Measurements from ENCODE around the gene DCBLD1. TPM values are rescaled to one million over a fixed set of nuclear protein-coding genes. Genes with fewer than 3 reads are reported as not detected.
"Not testable (repeated sequence)": the region's sequence is repeated elsewhere in the genome, so short reads cannot be mapped to it uniquely, and the experiment has no call there.

The DCBLD1 gene
- total RNA-seq, result 3.9 and 4.5 TPM in 2 replicates

DNA sequence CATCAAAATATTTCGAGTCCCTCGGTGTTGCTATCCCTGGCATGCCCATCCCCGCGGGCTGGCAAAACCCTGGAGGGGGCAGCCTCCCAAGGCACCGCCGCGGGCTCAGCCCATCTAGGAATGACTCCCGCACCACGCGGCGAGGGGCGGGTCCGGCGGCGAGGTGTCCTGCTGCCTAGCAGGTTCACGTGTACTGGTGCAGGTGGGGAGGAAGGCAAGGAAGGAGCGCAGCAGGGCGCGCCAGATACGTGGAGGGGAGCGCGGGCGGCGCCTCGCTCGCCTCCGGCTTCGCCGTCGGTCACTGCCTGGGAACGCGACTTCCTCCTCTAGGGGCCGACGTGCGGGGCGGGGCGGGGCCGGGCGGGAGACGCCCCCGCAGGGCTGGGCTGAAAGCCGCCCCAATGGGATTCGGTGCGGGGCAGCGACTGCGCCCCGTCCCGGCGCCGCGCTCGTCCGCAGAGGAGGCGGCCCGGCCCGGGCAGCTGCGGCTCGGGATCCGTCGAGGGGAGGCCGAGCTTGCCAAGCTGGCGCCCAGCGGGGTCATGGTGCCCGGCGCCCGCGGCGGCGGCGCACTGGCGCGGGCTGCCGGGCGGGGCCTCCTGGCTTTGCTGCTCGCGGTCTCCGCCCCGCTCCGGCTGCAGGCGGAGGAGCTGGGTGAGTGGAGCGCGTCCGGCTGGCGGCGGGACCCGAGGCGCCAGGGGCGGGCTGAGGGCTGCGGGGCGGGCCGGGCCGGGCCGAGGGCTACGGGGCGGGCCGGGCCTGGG, at the start of gene DCBLD1:
DCBLD1 (plus strand) TSS at position 435 of the 764 bp plus-strand sequence; CDS start at position 543, 108 bp downstream.
- DNase-seq (ENCODE audit: low spot score), result peak; percentile 55
- Mint-ChIP-seq H3K4me1 (ENCODE audit: low read depth) (peaks cover 25% of the 10 kb centered on the region), H3K36me3 (ENCODE audit: low read depth) (no peaks in the 10 kb centered on the region), H3K27ac (peak within 1 kb of the TSS; percentile 91), H3K27me3 (ENCODE audit: insufficient read depth) (peaks cover 44% of the 10 kb centered on the region), H3K4me3 (peak within 1 kb of the TSS; percentile 95), H3K9me3 (no peaks in the 10 kb centered on the region)
- intact Hi-C loops (cut with micrococcal nuclease), result loop anchor here (1.0 to 5.0 kb wide), 5 partner anchors 32 to 1170 kb away; partner anchors contain the start of genes CEP85L, GOPC and NUS1

- Mint-ChIP-seq H3K4me3 (no peak overlapping the region), H3K4me1 (ENCODE audit: low read depth) (no peaks in the 10 kb centered on the region), H3K27ac (no peak overlapping the region), H3K36me3 (ENCODE audit: low read depth) (no peaks in the 10 kb centered on the region), H3K9me3 (no peaks in the 10 kb centered on the region), H3K27me3 (ENCODE audit: insufficient read depth) (peaks cover 26% of the 10 kb centered on the region)
- intact Hi-C loops (cut with micrococcal nuclease), result no loop called here
- DNase-seq (ENCODE audit: low spot score), result no peak
These were observed 41.6 kb upstream of the DCBLD1 start for GRCh38 chr6:117440706-117441525.

DNA sequence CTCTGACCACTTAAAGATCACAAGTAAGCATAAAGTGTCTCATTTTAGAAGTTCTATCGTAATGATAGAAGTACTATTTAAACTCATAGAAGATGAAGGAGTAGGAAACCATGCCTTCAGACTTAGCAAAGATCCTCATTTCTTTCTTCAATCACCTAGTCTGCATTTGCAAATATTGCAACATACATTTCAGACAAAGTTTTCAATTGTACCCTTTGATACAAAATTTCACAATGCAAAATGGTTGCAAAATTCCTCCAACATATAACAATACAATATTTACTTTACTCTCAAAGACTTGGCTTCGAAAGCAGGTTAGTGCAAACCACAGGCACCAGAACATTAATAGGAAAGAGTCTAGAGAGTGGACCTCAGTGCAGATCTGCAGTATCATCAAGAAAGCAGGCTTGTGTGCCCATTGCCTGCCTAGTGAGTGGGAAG, 40.6 kb upstream of the DCBLD1 start:
- DNase-seq (ENCODE audit: low spot score), result no peak
- Mint-ChIP-seq H3K27ac (no peak overlapping the region), H3K36me3 (ENCODE audit: low read depth) (no peaks in the 10 kb centered on the region), H3K4me3 (no peak overlapping the region), H3K4me1 (ENCODE audit: low read depth) (no peaks in the 10 kb centered on the region), H3K9me3 (no peaks in the 10 kb centered on the region), H3K27me3 (ENCODE audit: insufficient read depth) (peaks cover 26% of the 10 kb centered on the region)
- intact Hi-C loops (cut with micrococcal nuclease), result no loop called here

DNA sequence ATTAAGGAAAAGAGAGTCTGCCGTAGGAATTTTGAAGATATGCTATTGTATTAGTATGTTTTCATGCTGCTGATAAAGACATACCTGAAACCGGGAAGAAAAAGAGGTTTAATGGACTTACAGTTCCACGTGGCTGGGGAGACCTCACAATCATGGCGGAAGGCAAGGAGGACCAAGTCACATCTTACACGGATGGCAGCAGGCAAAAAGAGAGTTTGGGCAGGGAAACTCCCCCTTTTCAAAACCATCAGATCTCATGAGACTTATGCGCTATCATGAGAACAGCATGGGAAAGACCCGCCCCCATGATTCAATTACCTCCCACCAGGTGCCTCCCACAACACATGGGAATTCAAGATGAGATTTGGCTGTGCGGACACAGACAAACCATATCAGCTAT, 40.2 kb upstream of the DCBLD1 start:
- H3K4me3 Mint-ChIP-seq; DNase-seq (ENCODE audit: low spot score); H3K36me3 Mint-ChIP-seq (ENCODE audit: low read depth); H3K4me1 Mint-ChIP-seq (ENCODE audit: low read depth); H3K27ac Mint-ChIP-seq; intact Hi-C loops (cut with micrococcal nuclease); H3K9me3 Mint-ChIP-seq: not testable (repeated sequence)
- peaks cover 24% of the 10 kb centered on the region for H3K27me3 Mint-ChIP-seq (ENCODE audit: insufficient read depth)

DNA sequence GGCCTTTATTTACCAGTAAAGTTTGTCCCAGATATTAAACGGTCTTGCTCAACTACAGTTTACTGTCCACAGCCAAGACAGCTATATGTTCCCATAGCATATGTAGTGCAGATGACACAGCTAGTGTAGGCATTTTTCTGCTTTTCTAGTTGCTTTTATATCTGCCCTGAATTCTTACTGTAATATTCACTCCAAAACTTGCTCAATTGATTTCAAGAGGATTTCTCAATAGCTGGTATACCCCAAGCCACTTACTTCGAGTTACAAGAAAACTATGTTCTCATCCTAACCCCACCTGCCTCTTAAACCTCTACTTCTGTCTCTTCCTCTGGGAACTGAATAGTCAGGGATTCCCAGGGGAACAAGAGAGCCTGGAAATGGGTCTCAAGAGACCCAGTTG, 37.9 kb upstream of the DCBLD1 start:
- no peak overlapping the region for H3K27ac Mint-ChIP-seq
- no peaks in the 10 kb centered on the region for H3K4me1 Mint-ChIP-seq (ENCODE audit: low read depth)
- no peak for DNase-seq (ENCODE audit: low spot score)
- H3K9me3 Mint-ChIP-seq, result no peaks in the 10 kb centered on the region
- intact Hi-C loops (cut with micrococcal nuclease), result no loop called here
- no peak overlapping the region for H3K4me3 Mint-ChIP-seq
- no peaks in the 10 kb centered on the region for H3K36me3 Mint-ChIP-seq (ENCODE audit: low read depth)
- H3K27me3 Mint-ChIP-seq (ENCODE audit: insufficient read depth), result peaks cover 37% of the 10 kb centered on the region

DNA sequence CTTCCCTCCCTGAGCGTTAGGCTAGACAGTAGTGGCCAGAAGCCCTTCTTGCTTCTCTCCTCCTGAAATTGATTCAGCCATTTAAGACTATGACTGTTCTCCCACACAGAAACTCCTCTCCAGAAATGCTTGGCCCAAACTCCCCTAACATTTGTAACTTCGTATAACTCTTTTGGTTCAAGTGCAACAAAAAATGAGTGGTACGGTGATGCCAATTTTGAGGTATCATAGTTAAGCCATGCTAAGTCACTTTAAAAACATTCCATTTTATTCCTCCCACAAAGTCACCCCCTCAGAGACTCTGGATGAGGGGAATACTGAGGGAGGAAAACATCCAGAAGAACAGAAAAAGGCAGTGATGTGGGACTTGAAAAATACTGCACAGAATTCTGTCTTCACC, 35.6 kb upstream of the DCBLD1 start:
- no peak for DNase-seq (ENCODE audit: low spot score)
- intact Hi-C loops (cut with micrococcal nuclease), result no loop called here
- H3K27ac Mint-ChIP-seq, result no peak overlapping the region
- H3K4me3 Mint-ChIP-seq, result no peak overlapping the region
- H3K9me3 Mint-ChIP-seq, result no peaks in the 10 kb centered on the region
- H3K27me3 Mint-ChIP-seq (ENCODE audit: insufficient read depth), result peaks cover 41% of the 10 kb centered on the region
- H3K4me1 Mint-ChIP-seq (ENCODE audit: low read depth), result no peaks in the 10 kb centered on the region
- no peaks in the 10 kb centered on the region for H3K36me3 Mint-ChIP-seq (ENCODE audit: low read depth)

DNA sequence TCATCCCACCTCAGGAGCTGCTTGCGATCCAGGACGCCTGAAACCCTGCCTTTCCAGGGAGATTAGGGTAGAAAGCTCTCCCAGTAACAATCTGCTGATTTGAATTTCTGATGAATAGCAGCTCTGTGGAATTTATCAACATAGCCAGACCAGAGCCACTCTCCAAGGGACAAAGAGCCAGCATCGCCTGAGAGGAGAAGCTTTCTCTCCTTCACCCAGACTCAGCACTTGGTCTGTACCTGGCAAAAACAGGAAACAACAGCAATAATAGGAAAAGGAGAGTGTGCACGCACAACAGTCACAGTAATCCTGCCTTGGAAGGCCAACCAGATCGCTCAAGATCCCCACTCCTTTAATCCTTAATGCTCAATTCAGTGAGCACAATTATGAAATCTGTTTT, 34.5 kb upstream of the DCBLD1 start:
- no peaks in the 10 kb centered on the region for H3K4me1 Mint-ChIP-seq (ENCODE audit: low read depth)
- peaks cover 41% of the 10 kb centered on the region for H3K27me3 Mint-ChIP-seq (ENCODE audit: insufficient read depth)
- no peak overlapping the region for H3K27ac Mint-ChIP-seq
- no peak overlapping the region for H3K4me3 Mint-ChIP-seq
- H3K36me3 Mint-ChIP-seq (ENCODE audit: low read depth), result no peaks in the 10 kb centered on the region
- intact Hi-C loops (cut with micrococcal nuclease), result no loop called here
- no peaks in the 10 kb centered on the region for H3K9me3 Mint-ChIP-seq
- DNase-seq (ENCODE audit: low spot score), result no peak

- Mint-ChIP-seq H3K9me3 (no peaks in the 10 kb centered on the region), H3K4me3 (no peak overlapping the region), H3K4me1 (ENCODE audit: low read depth) (no peaks in the 10 kb centered on the region), H3K27me3 (ENCODE audit: insufficient read depth) (peaks cover 40% of the 10 kb centered on the region), H3K27ac (no peak overlapping the region), H3K36me3 (ENCODE audit: low read depth) (no peaks in the 10 kb centered on the region)
- no peak for DNase-seq (ENCODE audit: low spot score)
- intact Hi-C loops (cut with micrococcal nuclease), result no loop called here
These were observed 33.6 kb upstream of the DCBLD1 start for GRCh38 chr6:117448732-117449485.

- no peak overlapping the region for H3K4me3 Mint-ChIP-seq
- H3K27ac Mint-ChIP-seq, result no peak overlapping the region
- no peaks in the 10 kb centered on the region for H3K9me3 Mint-ChIP-seq
- peak; percentile 31 for DNase-seq (ENCODE audit: low spot score)
- no peaks in the 10 kb centered on the region for H3K36me3 Mint-ChIP-seq (ENCODE audit: low read depth)
- H3K27me3 Mint-ChIP-seq (ENCODE audit: insufficient read depth), result peaks cover 40% of the 10 kb centered on the region
- intact Hi-C loops (cut with micrococcal nuclease), result loop anchor here (1.0 kb wide), 4 partner anchors 33 to 226 kb away; partner anchors contain the start of genes DCBLD1 and NUS1
- H3K4me1 Mint-ChIP-seq (ENCODE audit: low read depth), result no peaks in the 10 kb centered on the region
These were observed 32.7 kb upstream of the DCBLD1 start for GRCh38 chr6:117449549-117450439.

DNA sequence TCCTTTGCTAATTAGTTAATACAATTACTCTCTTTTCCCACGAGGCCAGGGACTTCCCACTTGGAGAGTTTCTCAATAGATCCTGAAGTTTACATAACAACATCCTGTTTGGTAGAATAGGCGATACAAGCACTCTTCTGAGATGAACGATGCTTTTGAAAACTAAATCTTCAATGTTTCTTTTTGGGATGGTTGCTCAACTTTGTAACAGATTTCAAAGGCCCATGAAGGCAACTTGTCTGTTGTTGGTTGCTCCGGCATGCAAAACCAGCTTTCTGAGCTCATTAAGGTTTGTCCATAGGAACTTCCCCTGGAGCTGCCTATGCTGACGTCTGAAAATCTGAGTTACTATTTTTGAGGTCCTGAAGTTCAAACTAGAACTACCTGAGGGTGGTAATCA, 30.8 kb upstream of the DCBLD1 start:
- intact Hi-C loops (cut with micrococcal nuclease), result no loop called here
- Mint-ChIP-seq H3K27me3 (ENCODE audit: insufficient read depth) (peaks cover 40% of the 10 kb centered on the region), H3K4me3 (no peak overlapping the region), H3K4me1 (ENCODE audit: low read depth) (no peaks in the 10 kb centered on the region), H3K27ac (no peak overlapping the region), H3K36me3 (ENCODE audit: low read depth) (no peaks in the 10 kb centered on the region), H3K9me3 (no peaks in the 10 kb centered on the region)
- no peak for DNase-seq (ENCODE audit: low spot score)

DNA sequence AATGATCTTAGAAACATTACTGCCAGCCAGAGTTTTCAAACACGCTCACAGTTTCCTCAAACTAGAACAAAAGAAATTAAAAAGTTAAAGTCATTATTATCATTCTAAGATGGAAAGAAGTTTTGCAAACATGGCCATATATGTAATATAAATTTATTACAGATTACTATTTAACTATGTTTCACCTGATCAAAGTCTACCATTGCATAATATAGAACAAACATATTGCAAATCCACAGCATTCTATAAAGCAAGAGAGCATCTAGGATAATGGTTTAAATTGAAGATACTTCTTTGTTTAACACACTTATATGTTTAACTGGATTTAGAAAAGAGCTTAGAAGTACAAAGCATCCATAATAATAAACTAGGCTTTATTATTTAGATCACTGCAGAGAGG, 26.2 kb upstream of the DCBLD1 start:
- Mint-ChIP-seq H3K27me3 (ENCODE audit: insufficient read depth) (peaks cover 20% of the 10 kb centered on the region), H3K4me1 (ENCODE audit: low read depth) (no peaks in the 10 kb centered on the region)
- intact Hi-C loops (cut with micrococcal nuclease), result no loop called here

GRCh38 chr6:117456998-117457397, 25.5 kb upstream of the DCBLD1 start:
- Mint-ChIP-seq H3K4me1 (ENCODE audit: low read depth) (no peaks in the 10 kb centered on the region), H3K9me3 (no peaks in the 10 kb centered on the region), H3K27me3 (ENCODE audit: insufficient read depth) (peaks cover 25% of the 10 kb centered on the region), H3K4me3 (no peak overlapping the region), H3K36me3 (ENCODE audit: low read depth) (no peaks in the 10 kb centered on the region), H3K27ac (no peak overlapping the region)
- DNase-seq (ENCODE audit: low spot score), result no peak
- intact Hi-C loops (cut with micrococcal nuclease), result no loop called here

More for the DNA sequence above, 26.2 kb upstream of the DCBLD1 start:
- Mint-ChIP-seq H3K9me3 (no peaks in the 10 kb centered on the region), H3K36me3 (ENCODE audit: low read depth) (no peaks in the 10 kb centered on the region), H3K27ac (no peak overlapping the region), H3K4me3 (no peak overlapping the region)
- DNase-seq (ENCODE audit: low spot score), result no peak
